Measurements from ENCODE around the gene KRT6C. TPM values are rescaled to one million over a fixed set of nuclear protein-coding genes. Genes with fewer than 3 reads are reported as not detected.
"Not testable (repeated sequence)": the region's sequence is repeated elsewhere in the genome, so short reads cannot be mapped to it uniquely, and the experiment has no call there.

Gene KRT6C
- polyA plus RNA-seq (2013, experiment 1 of 2; ENCODE audit: insufficient read length) = not detected
- polyA plus RNA-seq (2013, experiment 2 of 2; ENCODE audit: insufficient read length) = not detected

DNA sequence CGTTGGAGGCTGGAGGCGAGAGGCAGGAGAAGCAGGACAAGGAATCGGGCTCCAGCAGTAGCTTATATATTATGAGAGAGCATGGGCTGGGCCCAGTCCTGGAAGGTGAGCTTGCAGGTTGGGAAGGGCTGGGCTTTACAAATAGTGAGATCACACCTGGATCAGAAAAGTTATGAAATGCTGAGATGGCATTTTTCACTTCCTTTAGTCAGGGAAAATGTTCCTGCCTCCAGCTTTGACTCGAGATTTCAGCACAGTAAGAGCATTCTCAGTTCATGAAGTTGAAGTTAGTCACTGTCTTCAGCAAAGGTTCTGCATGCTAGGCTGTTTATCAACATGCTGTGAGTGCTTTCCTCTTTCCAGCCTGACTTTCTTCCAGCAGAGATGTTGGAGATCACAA is at the start of gene KRT6C:
KRT6C (minus strand) TSS at position 38 of the 400 bp plus-strand sequence. CDS start 68 bp downstream, outside the sequence.
- DNase-seq = no peak

GRCh38 chr12:52522346-52523011 is 48.9 kb upstream of the KRT6C start:
- peak; percentile 55 for DNase-seq

GRCh38 chr12:52521568-52522266 is 48.1 kb upstream of the KRT6C start:
- peak; percentile 89 for DNase-seq

- peak; percentile 34 for DNase-seq
Measured at GRCh38 chr12:52521175-52521567, 47.6 kb upstream of the KRT6C start.

DNA sequence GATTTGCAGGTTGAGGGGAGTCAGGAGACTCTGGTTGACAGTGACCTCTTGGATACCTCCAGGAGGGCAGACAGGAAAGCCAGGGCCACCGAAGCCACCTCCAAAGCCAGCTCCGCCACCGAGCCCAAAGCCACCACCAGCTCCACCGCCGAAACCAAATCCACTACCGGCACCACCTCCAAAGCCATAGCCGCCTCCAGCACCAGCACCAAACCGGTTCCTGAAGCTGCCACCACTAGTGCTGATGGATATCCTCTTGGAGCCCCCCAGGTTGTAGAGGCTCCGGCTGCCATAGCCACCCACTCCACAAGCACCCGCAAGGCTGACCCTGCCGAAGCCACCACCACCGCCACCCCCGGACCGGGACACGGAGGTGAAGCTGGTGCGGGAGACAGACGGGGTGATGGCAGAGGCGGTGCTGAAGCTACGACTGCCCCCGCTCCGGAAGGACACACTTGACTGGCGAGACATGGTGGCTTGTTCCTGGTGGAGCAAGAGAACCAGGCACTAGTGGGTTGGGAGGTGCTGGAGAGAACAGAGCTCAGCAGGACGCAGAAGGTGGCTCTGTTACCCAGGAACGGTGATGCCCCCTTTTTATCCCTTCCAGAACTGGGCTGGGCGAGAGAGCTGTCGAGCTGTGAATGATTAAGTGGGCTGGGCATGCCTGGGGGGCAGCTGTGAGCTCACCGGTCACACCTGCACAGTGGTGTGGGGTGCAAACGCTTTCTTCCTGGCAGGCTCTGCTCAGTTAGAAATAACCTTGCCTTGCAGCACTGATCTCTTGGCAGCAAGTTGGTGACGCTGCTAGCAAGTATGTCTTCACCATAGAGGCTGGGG is 46.4 kb upstream of the KRT6C start, which contains the start of gene KRT5:
KRT5 (minus strand) TSS at position 569 of the 837 bp plus-strand sequence; CDS start at position 471, 98 bp downstream.
- DNase-seq = no peak

- DNase-seq = no peak
Measured at GRCh38 chr12:52519387-52519703, 45.7 kb upstream of the KRT6C start.

GRCh38 chr12:52518574-52519386 is 45.2 kb upstream of the KRT6C start:
- DNase-seq = no peak

DNA sequence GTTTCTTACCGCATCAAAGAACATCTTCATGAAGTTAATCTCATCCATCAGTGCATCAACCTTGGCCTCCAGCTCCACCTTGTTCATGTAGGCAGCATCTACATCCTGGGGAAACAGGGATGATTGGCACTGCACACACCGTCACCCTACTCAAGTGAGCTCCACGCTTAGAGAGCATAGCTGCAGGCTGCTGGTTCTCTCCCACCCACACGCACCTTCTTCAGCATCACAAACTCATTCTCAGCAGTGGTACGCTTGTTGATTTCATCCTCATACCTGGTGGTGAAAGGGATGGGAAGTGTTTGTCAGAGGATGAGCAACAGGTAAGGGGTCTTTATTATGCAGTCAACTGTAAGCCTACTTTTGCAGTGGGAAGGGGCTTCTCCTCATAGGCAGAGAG is 44.3 kb upstream of the KRT6C start:
- no peak for DNase-seq

DNA sequence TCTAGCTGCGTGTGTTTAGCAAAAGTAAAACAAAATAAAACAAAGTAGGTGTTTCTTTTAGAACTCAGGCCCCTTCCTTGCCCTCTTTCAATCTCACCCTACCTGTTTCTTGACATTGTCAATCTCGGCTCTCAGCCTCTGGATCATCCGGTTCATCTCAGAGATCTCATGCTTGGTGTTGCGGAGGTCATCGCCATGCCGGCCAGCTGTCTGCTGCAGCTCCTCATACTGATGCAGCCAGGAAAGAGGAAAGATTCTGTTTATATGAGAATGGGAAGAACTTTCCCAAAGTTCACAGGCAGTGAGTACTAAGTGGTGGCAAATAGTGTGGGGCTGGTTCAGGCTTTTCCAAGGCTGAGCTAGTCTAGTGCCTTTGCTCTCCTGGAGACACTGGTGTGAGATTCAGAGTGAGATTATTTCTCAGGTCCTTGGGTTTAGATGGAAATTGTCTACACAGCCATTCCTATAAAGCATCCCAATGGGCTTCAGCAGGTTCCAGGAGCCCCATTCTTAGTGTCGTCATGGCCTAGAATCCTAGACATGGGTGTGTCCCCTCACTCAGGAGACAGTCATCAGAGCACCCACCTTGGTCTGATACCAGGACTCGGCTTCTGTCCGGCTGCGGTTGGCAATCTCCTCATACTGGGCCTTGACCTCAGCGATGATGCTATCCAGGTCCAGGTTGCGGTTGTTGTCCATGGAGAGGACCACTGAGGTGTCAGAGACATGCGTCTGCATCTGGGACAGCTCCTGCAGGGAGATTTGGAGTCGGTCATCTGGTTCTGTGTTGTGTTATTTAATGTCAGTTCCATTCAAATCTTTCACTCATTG is 43.6 kb upstream of the KRT6C start:
- DNase-seq = no peak

DNA sequence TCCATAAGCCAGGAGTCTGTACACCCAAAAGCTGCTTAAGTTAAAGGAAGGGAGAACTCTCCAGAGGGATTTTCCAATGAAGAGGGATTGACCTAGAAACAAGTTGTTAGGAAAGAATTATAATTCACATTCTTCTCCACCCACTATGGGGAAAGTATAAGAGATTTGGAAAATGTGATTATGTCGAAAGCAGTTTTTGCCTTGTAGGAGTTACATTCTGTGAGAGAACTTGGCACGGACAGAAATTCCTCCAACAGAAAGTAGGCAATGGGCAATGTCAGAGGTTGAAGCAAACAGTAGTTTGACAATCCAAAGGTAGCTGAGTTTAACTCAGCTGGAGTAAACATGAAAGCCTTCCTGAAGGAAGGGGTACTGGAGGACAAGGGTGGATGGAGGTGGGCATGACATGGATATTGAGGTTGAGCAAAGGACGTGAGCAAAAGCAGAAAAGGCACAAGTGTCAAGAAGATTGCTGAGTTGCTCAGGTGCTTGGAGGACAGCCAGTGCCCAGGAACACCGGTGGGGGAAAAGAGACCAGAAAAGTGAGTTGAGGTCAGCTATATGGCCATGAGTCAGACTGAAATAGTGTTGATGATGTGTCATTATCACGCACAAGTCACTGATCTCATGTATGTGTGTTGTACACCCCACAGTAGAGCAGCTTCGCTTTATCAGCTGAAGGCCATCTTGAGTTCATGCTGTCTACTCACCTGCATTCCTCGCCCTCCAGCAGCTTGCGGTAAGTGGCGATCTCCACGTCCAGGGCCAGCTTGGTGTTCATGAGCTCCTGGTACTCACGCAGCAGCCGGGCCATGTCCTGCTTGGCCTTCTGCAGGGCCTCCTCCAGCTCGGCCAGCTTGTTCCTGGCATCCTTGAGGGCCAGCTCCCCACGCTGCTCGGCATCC is 42.6 kb upstream of the KRT6C start:
- no peak for DNase-seq

GRCh38 chr12:52515319-52515646 is 41.7 kb upstream of the KRT6C start:
- DNase-seq = no peak

DNA sequence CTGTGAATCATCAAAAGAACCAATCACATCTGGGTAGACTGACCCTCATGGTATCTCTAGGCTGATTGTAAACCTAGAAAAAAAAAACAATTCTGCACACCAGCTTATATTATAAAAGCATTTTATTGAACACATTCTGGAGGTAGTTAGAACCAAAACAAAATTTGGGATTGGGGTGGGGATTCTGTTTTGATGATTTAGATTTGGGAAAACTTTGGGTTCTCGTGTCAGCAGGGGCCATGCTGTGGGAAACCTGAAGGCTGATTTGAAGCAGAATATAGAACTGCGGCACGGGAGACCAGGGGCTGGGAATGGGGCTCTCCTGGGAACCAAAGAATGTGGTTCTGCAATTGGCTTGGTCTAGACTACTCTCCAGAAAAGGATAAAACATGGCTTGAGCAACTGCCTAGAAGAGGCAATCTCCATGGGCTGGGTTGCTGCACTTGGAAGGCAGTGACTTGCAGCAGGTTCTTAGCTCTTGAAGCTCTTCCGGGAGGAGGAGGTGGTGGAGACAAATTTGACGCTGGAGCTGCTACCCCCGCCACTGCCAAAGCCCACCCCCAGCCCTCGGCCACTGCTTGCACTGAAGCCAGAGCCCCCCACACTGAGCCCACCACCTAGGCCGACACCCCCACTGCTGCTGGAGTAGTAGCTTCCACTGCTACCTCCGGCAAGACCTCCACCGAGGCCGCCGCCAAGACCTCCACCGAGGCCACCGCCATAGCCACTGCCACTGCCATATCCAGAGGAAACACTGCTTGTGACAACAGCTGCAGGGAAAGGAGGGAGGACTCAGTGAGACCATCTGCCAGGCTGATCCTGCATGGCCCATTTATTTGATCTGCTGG is 41.1 kb upstream of the KRT6C start:
- no peak for DNase-seq

DNA sequence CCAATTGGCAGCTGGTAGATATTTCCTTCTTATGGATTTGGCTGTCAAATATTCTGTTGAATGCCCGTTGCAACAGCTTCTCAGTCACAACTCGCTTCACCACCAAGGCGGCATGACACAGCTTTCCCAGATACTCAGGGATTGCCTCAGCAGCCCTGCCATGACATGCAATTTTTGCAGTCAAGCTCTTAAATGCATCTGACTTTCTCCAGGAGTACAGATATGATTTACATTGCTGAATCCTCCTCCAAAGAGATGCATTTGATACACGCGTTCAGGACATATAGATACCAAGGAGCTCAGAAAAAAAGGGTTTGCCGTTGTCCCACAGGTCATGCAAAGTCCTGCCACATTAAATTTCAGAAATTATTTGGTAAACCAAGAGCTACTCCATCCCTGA is 40.1 kb upstream of the KRT6C start:
- no peak for DNase-seq

DNA sequence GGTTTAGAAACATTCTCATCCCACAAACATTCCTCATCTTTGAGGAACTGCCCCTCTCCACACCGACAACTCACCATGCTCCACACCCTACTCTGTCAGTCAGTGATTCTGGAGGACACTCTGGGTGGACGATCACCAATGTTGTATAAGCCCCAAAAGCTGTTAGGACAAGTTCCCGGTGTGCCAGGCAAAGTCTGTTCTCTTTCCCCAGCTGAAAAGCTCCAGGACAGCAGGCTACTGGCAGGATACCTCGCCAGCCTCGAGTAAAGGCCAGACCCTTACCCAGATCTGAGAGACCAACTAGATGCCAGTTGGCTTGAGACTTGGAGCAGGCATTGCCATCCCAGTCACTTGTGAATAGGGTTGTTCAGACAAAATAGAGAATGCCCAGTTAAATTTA is 34.6 kb upstream of the KRT6C start:
- DNase-seq = no peak

GRCh38 chr12:52506858-52507715 is 33.5 kb upstream of the KRT6C start:
- peak; percentile 80 for DNase-seq

DNA sequence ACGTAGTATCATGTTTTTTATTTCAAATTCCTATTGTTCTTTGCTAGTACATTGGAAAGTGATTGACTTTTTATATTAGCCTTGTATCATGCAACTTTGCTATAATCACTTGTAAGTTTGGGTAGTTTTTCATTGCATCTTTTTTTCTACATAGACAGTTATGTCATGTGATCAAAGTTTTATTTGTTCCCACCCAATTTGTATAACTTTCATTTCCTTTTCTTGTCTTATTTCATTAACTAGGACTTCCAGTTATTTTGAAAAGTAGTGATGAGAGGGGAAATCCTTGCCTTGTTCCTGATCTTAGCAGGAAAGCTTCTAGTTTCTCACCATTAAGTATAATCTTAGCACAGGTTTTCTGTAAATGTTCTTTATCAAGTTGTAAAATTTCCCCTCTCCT is 29.3 kb upstream of the KRT6C start:
- DNase-seq = no peak

DNA sequence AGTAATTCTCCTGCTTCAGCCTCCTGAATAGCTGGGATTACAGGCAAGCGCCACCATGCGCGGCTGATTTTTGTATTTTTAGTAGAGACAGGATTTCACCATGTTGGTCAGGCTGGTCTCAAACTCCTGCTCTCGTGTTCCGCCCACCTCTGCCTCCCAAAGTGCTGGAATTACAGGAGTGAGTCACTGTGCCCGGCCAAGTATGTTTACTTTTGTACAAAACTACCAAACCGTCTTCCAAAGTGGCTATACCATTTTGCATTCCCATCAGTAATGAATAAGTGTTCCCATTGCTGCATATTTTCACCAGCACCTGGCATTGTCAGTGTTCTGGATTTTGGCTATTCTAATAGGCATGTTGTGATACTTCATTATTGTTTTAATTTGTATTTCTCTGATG is 27.9 kb upstream of the KRT6C start:
- no peak for DNase-seq

DNA sequence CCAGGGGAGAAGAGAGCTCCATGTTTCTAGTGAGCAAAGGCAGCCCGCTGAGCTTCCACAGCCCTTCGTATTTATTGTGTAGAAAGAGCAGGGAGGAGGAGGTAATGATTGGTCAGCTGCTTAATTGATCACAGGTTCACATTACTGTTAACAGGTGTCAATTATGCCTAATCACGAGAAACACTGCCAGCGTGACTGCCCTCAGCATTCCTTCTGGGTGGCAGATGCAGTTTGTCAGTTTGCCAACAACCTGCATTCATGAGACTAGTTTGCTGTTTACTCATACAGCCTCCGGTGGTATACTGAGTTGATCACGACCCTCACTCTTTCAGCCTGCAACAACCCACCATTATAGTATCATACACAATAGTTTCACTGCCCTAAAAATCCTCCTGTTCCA is 27.0 kb upstream of the KRT6C start:
- DNase-seq = not testable (repeated sequence)

Data from fibroblast of skin of scalp (primary cell).